HepG2 (cell line): ENCODE results near the gene IL3RA. TPM values are rescaled to one million over a fixed set of nuclear protein-coding genes. Genes with fewer than 3 reads are reported as not detected.
A peak's percentile ranks its signal among the peaks of the same experiment; 100 is the strongest.

Source experiments
- ATAC-seq: fragments of 200-7000 bp; cut with Tn5 transposase; 3 replicates; pipeline ENCODE4 v1.9.1; 2020; ENCODE audit warnings: mild to moderate bottlenecking, moderate library complexity
- BruUV-seq: library from RNA; stranded (reverse); fragments of 400-500 nt; replicated peaks from 2 replicates; lab custom pipeline; 2021; lab: Mats Ljungman, UMichigan
- CTCF ChIA-PET: fragments of 300-600 bp; formaldehyde crosslinking; extraction: SDS; loops from one replicate; lab custom pipeline; 2021; ENCODE audit warnings: low total read pairs, inconsistent platforms, low intra/inter-chr PET ratio; lab: Yijun Ruan, JAX
- POLR2A ChIA-PET: fragments of 350-600 bp; sonication (Branson Sonifier 250); formaldehyde crosslinking; loops from one replicate; lab custom pipeline; 2020; ENCODE audit warnings: antibody characterized with exemption, inconsistent platforms; lab: Yijun Ruan, JAX
- DNase-seq: peaks from one replicate; pipeline ENCODE4 v3.0.0-alpha.2; 2015; ENCODE audit warnings: low spot score
- FAIRE-seq: peaks from 3 replicates; lab custom pipeline; 2011; peaks lifted over from hg19 to GRCh38; lab: Jason Lieb, UNC
- H2AFZ ChIP-seq: one replicate; pipeline ENCODE4 v1.6.1; 2011; ENCODE audit warnings: low read length, inconsistent platforms
- H3K27ac ChIP-seq: fragments of 300-600 bp; 3 replicates; pipeline ENCODE4 v1.8.0; 2011; ENCODE audit warnings: mixed run types, mild to moderate bottlenecking, mixed read lengths, low read length, inconsistent platforms; ENCODE audit not compliant: insufficient read depth; ENCODE audit errors: extremely low read length
- H3K27me3 ChIP-seq, 2 experiments: fragments of 200-600 bp in 1 of 2; 2 replicates in 1 of 2; 3 replicates in 1 of 2; pipeline versions ENCODE4 v1.6.0 to v1.8.0; 2011; ENCODE audit warnings: low read length in 2 of 2, mild to moderate bottlenecking in 2 of 2, moderate library complexity in 2 of 2, inconsistent platforms in 1 of 2; ENCODE audit not compliant: insufficient read depth in 2 of 2, control insufficient read depth in 1 of 2
- H3K36me3 ChIP-seq, 2 experiments: fragments of 200-600 bp in 1 of 2; replicated peaks in 1 of 2; 2 replicates in 1 of 2; 3 replicates in 1 of 2; pipeline versions ENCODE4 v1.5.1 to v1.8.0; 2011; ENCODE audit warnings: low read length in 2 of 2, inconsistent platforms in 1 of 2; ENCODE audit not compliant: insufficient read depth in 2 of 2, control insufficient read depth in 1 of 2
- H3K4me1 ChIP-seq: 2 replicates; pipeline ENCODE4 v1.5.1; 2012; ENCODE audit warnings: low read length, inconsistent platforms; ENCODE audit not compliant: insufficient read depth
- H3K4me2 ChIP-seq: 2 replicates; pipeline ENCODE4 v1.6.0; 2011; ENCODE audit warnings: low read depth, low read length, inconsistent platforms
- H3K4me3 ChIP-seq, 3 experiments: fragments of 200-600 bp in 1 of 3; sonication (generic), shearing (Covaris generic) in 1 of 3; replicated peaks in 1 of 3; 2 replicates each; pipeline ENCODE4 v1.5.1; 2011 to 2016; ENCODE audit warnings: low read length in 3 of 3, inconsistent platforms in 2 of 3, low read depth in 2 of 3, mild to moderate bottlenecking in 2 of 3, control low read depth in 1 of 3, mixed read lengths in 1 of 3; ENCODE audit not compliant: insufficient read depth in 1 of 3
- H3K79me2 ChIP-seq: one replicate; pipeline ENCODE4 v1.6.1; 2011; ENCODE audit warnings: low read length, inconsistent platforms; ENCODE audit not compliant: insufficient read depth
- H3K9ac ChIP-seq: 2 replicates; pipeline ENCODE4 v1.6.0; 2011; ENCODE audit warnings: mild to moderate bottlenecking, low read depth, low read length, inconsistent platforms; ENCODE audit not compliant: insufficient read depth
- H3K9me3 ChIP-seq: 2 replicates; pipeline ENCODE4 v1.5.1; 2012; ENCODE audit warnings: mild to moderate bottlenecking, low read length
- H4K20me1 ChIP-seq: 2 replicates; pipeline ENCODE4 v1.6.0; 2011; ENCODE audit warnings: inconsistent platforms, mild to moderate bottlenecking, low read length, moderate library complexity; ENCODE audit not compliant: insufficient read depth
- GMEB2 ChIP-seq: IDR thresholded peaks from 2 replicates; pipeline ENCODE4 v1.6.1; 2016; ENCODE audit warnings: missing biosample characterization, missing genetic modification reagents, low read depth
- GZF1 ChIP-seq: sonication (generic); formaldehyde crosslinking; IDR thresholded peaks from 2 replicates; pipeline ENCODE4 v1.5.1; 2020; ENCODE audit warnings: mild to moderate bottlenecking, missing genetic modification reagents
- HIC2 ChIP-seq: sonication (generic); formaldehyde crosslinking; IDR thresholded peaks from 2 replicates; pipeline ENCODE4 v1.9.0; 2022; ENCODE audit warnings: low read depth, missing genetic modification reagents
- PAXIP1 ChIP-seq: sonication (generic); formaldehyde crosslinking; conservative IDR thresholded peaks from 2 replicates; pipeline ENCODE4 v1.4.0; 2020; ENCODE audit warnings: mild to moderate bottlenecking, missing genetic modification reagents, moderate library complexity
- STAG1 ChIP-seq: sonication (generic); formaldehyde crosslinking; IDR thresholded peaks from 2 replicates; pipeline ENCODE4 v1.4.0; 2020; ENCODE audit warnings: missing genetic modification reagents
- ZNF12 ChIP-seq: sonication (generic); formaldehyde crosslinking; IDR thresholded peaks from 2 replicates; pipeline ENCODE4 v1.5.0; 2020; ENCODE audit warnings: missing genetic modification reagents
- ZNF33B ChIP-seq: sonication (generic); formaldehyde crosslinking; IDR thresholded peaks from 2 replicates; pipeline ENCODE4 v1.5.1; 2020; ENCODE audit warnings: mild to moderate bottlenecking, missing genetic modification reagents
- ZNF609 ChIP-seq: sonication (generic); formaldehyde crosslinking; IDR thresholded peaks from 2 replicates; pipeline ENCODE4 v1.4.0; 2020; ENCODE audit warnings: mild to moderate bottlenecking, missing genetic modification reagents, borderline replicate concordance
- ZXDC ChIP-seq: sonication (generic); formaldehyde crosslinking; IDR thresholded peaks from 2 replicates; pipeline ENCODE4 v1.5.0; 2020; ENCODE audit warnings: mild to moderate bottlenecking, missing genetic modification reagents
- WGBS: methylation state at CpG from one replicate; pipeline ENCODE4 v1.1.6; 2017; ENCODE audit warnings: low lambda C conversion rate; 5-methylcytosine and 5-hydroxymethylcytosine counted together
- in situ Hi-C: cut with HindIII; loops from 2 replicates; pipeline ENCODE4 v1.10.0; 2017; ENCODE audit warnings: low pct_unique_long_range_greater_than_20kb; ENCODE audit not compliant: extremely low pct_ligation_motif_present
- intact Hi-C: fragments of 100-400 bp; cut with micrococcal nuclease; formaldehyde crosslinking; loops from one replicate; pipeline ENCODE4 v1.10.0; 2022; ENCODE audit not compliant: unreplicated experiment
- polyA plus RNA-seq, 8 experiments: library from polyadenylated mRNA; depleted of rRNA in 3 of 8; stranded (reverse) in 7 of 8; unstranded in 1 of 8; fragments of >200 nt; fragmentation: Illumina TruSeq in 4 of 8; extraction: Trizol in 4 of 8; gene quantifications; 2 replicates each; pipeline versions ENCODE4 v1.2.1 to v1.2.3, GENCODE V29; 2011 to 2016; ENCODE audit warnings: low read depth in 4 of 8, missing spikeins in 1 of 8, mixed read lengths in 1 of 8; ENCODE audit not compliant: insufficient read depth in 1 of 8
- total RNA-seq, 5 experiments: library from RNA; depleted of rRNA; stranded (reverse); fragments of >200 nt; fragmentation: Illumina TruSeq; extraction: Trizol; gene quantifications; 2 replicates each; pipeline ENCODE4 v1.2.3, GENCODE V29; 2016; ENCODE audit warnings: low read depth in 1 of 5

Gene IL3RA
- total and polyA plus RNA-seq, 2 of the 13 experiments (the other 11 are each of a cell fraction or from before 2014, with no cell fraction given), result not detected

GRCh38 chrX:1323315-1323714 lies 13.3 kb upstream of the IL3RA start:
- CTCF ChIA-PET, result no interaction called here
- H3K9ac ChIP-seq, result no peak overlapping the region
- DNase-seq, result peak; percentile 51
- H2AFZ ChIP-seq, result no peak overlapping the region
- no peaks in the 10 kb centered on the region for H3K9me3 ChIP-seq
- peak; percentile 39 for FAIRE-seq
- H3K4me2 ChIP-seq, result no peak overlapping the region
- no TSS peak for BruUV-seq
- no peaks in the 10 kb centered on the region for H3K79me2 ChIP-seq
- intact Hi-C loops, result loop anchor here (2.0 kb wide), 1 partner anchor 13 kb away; the partner anchor contains the start of gene IL3RA
- POLR2A ChIA-PET, result no interaction called here
- no peak overlapping the region for H3K4me3 ChIP-seq
- no peaks in the 10 kb centered on the region for H3K36me3 ChIP-seq
- H3K27me3 ChIP-seq, result peaks cover 0 to 3% of the 10 kb centered on the region in 2 experiments; a peak in 2 of 5 replicates
- no peak overlapping the region for H3K27ac ChIP-seq
- no peaks in the 10 kb centered on the region for H3K4me1 ChIP-seq
- WGBS, result no CpG with 5 or more reads among the region's 10 CpGs
- ATAC-seq, result peak; percentile 96
- H4K20me1 ChIP-seq, result no peaks in the 10 kb centered on the region
- in situ Hi-C loops, result no loop called here
- TF ChIP-seq ZXDC, result no peak
- no peak for TF ChIP-seq GMEB2 (CRISPR knock-in tag)
- no peak for TF ChIP-seq HIC2 (CRISPR knock-in tag)
- no peak for TF ChIP-seq PAXIP1 (CRISPR knock-in tag)
- peak; percentile 60; the same call in 1 of the 2 replicates for TF ChIP-seq GZF1 (CRISPR knock-in tag)
- peak; percentile 91 for TF ChIP-seq ZNF12 (CRISPR knock-in tag)
- no peak for TF ChIP-seq ZNF609
- no peak for TF ChIP-seq ZNF33B (CRISPR knock-in tag)
- peak; percentile 72 for TF ChIP-seq STAG1
